Neural crest cell (in vitro differentiated cells): ENCODE data around the gene RBM22. TPM values are rescaled to one million over a fixed set of nuclear protein-coding genes. Genes with fewer than 3 reads are reported as not detected.
A peak's percentile ranks its signal among the peaks of the same experiment; 100 is the strongest.

Experiments
- DNase-seq: peaks from one replicate; pipeline ENCODE4 v3.0.0; 2021; ENCODE audit warnings: low read depth, mixed read lengths, low spot score
- H3K27ac Mint-ChIP-seq: one replicate; pipeline ENCODE4 v1.8.0; 2021; ENCODE audit warnings: mild to moderate bottlenecking, mixed read lengths; ENCODE audit not compliant: unreplicated experiment
- H3K27me3 Mint-ChIP-seq: 2 replicates; pipeline ENCODE4 v1.8.0; 2021; ENCODE audit warnings: low read depth, mild to moderate bottlenecking, mixed read lengths
- H3K36me3 Mint-ChIP-seq: 2 replicates; pipeline ENCODE4 v1.8.0; 2021; ENCODE audit warnings: low read depth, mild to moderate bottlenecking, mixed read lengths
- H3K4me1 Mint-ChIP-seq: 2 replicates; pipeline ENCODE4 v1.8.0; 2021; ENCODE audit warnings: mixed read lengths
- H3K4me3 Mint-ChIP-seq: one replicate; pipeline ENCODE4 v1.8.0; 2021; ENCODE audit warnings: mild to moderate bottlenecking, mixed read lengths
- H3K9me3 Mint-ChIP-seq: 2 replicates; pipeline ENCODE4 v1.8.0; 2021; ENCODE audit warnings: mixed read lengths
- total RNA-seq: library from RNA; stranded (reverse); gene quantifications from 2 replicates; pipeline ENCODE4 v1.2.1, GENCODE V29; 2021
- TF ChIP-seq, protein P1 (sequence below): fragments of 200-600 bp; sonication (generic); conservative IDR thresholded peaks from 2 replicates; pipeline ENCODE4 v1.5.0; 2021; ENCODE audit warnings: antibody characterized with exemption, mild to moderate bottlenecking

The RBM22 gene
- total RNA-seq, 1 donor from 2014 or later, result 64.6 TPM

DNA sequence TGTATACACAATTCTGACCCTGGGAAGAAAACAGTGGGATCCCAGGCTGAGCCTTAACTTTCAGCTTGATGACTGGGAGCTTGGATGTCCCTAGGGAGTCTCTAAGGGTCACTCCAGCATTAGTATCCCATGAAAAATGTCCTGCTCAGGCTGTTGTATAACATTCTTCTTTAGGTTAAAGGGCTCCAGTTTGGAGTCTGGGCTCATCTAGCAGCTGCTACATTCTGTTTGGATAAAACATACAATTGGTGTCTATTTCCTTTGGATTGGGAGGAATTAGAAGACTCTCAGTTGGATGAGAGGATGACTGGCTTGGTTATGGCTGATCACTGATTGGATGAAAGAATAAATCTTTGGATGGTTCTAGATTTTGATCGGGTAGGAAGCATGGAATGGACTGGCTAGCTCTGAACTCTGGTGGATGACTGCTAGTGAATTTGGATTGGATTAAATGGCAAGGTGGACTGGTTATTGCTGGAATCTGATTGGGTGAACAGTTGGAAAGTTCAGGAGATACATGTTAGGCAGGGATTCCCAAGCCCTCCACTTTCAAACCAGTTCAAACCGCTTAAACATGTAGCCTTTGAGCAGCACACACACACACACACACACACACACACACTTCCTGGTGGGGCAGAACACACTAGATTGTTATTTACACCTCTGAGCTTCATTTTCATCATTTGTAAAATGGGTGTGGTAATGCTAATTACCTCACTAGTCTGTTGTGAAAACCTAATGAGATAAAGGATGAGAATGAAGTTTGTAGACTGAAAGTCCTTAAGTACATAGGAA is 46.9 kb downstream of the RBM22 start:
- TF ChIP-seq, protein P1, sequence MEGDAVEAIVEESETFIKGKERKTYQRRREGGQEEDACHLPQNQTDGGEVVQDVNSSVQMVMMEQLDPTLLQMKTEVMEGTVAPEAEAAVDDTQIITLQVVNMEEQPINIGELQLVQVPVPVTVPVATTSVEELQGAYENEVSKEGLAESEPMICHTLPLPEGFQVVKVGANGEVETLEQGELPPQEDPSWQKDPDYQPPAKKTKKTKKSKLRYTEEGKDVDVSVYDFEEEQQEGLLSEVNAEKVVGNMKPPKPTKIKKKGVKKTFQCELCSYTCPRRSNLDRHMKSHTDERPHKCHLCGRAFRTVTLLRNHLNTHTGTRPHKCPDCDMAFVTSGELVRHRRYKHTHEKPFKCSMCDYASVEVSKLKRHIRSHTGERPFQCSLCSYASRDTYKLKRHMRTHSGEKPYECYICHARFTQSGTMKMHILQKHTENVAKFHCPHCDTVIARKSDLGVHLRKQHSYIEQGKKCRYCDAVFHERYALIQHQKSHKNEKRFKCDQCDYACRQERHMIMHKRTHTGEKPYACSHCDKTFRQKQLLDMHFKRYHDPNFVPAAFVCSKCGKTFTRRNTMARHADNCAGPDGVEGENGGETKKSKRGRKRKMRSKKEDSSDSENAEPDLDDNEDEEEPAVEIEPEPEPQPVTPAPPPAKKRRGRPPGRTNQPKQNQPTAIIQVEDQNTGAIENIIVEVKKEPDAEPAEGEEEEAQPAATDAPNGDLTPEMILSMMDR, result no peak
- H3K36me3 Mint-ChIP-seq, result no peaks in the 10 kb centered on the region

DNA sequence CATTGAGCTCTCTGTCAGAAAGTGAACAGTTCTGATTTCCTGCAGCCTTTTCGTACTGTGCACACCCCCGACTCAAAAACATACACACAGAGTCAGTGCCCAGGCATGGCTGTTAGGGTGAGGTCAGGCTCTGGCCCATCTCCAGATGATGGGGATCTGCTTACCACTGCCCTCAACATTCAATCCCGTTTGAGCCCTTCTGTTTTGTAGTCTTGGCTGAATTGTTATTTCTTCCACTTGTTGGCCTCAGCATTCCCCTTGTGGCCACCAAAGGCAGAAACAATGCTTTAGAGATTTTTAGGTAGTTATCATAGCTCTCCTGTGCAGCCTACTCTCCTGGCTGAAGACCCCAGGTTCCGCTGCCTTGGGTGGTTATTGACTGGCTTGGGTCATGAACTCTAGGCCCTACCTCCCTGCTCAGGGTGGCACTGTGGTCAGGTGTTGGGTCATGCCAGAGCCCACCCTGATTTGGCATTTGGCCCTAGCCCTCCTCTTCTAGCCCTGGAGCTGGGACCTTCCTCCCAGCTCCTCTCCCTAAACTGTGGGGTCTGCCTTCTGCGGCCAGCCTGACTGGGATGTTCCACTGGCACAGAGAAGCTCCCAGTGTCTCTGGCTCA is 47.6 kb downstream of the RBM22 start:
- Mint-ChIP-seq H3K27me3 (no peaks in the 10 kb centered on the region), H3K4me3 (no peak overlapping the region), H3K9me3 (no peaks in the 10 kb centered on the region), H3K27ac (no peak overlapping the region), H3K4me1 (peaks cover 30% of the 10 kb centered on the region), H3K36me3 (no peaks in the 10 kb centered on the region)
- TF ChIP-seq, protein P1, result no peak
- DNase-seq, result no peak

More for the DNA sequence above, 46.9 kb downstream of the RBM22 start:
- H3K4me3 Mint-ChIP-seq, result peak overlapping the region; percentile 13
- H3K9me3 Mint-ChIP-seq, result no peaks in the 10 kb centered on the region
- DNase-seq, result no peak
- peaks cover 30% of the 10 kb centered on the region for H3K4me1 Mint-ChIP-seq
- H3K27ac Mint-ChIP-seq, result no peak overlapping the region
- H3K27me3 Mint-ChIP-seq, result no peaks in the 10 kb centered on the region

DNA sequence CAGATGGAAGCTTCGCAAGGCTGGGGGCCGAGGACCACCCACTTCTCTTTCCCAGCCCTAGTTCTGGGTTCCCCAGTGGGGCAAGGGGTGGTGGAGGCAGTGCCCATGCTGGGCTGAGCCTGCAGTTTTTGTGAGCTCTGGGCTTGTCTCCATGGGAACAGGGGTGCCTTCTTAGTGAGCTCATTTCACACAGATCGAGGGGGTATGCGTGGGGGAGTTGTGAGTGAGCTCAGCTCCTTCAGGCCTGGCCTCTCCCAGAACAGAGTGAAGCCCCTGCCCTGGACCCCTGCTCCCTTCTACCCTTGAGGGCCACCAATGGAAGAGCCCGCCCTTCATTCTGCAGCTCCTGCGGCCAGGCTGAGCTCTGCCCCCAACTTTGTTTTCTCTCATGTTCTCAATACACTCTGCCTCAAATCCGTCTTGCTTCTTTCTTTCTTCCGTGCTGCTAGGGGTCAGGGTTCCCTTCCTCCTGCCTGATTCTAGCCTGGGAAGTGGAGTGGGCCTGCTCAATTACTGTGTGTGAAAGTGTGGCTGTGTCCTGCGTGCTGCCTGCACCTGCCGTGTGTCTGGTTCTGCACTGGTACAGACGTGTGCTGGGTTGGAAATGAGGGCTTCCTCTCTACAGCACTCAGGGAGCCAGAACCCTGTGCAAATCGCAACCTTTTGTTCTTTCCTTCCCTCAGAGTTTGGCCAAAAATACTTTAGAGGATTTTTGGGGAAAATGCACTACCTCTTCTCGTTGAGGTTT is 48.8 kb downstream of the RBM22 start:
- DNase-seq, result no peak
- no peaks in the 10 kb centered on the region for H3K36me3 Mint-ChIP-seq
- TF ChIP-seq, protein P1, result no peak
- H3K4me3 Mint-ChIP-seq, result no peak overlapping the region
- no peaks in the 10 kb centered on the region for H3K9me3 Mint-ChIP-seq
- peaks cover 21% of the 10 kb centered on the region for H3K4me1 Mint-ChIP-seq
- H3K27me3 Mint-ChIP-seq, result no peaks in the 10 kb centered on the region
- H3K27ac Mint-ChIP-seq, result peak overlapping the region; percentile 14

DNA sequence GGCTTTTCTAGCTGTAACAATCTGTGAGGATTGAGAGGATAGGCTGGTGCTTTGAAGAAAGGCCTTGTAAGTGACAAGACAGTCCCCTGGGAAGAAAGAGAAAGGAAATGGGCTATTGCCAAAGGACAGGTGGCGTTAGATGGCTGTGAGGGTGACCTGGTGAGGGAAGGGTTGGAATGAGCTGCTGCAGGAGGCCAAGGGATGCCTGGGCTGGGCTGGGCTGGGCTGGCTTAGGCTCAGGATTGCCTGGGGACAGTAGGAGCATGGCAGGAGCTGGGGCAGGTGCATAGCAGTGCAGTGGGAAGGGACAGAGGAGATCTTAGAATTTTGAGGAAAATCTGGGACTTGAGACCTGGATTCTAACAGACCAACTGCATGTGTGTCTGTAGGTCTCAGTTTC is 49.5 kb downstream of the RBM22 start:
- H3K36me3 Mint-ChIP-seq, result no peaks in the 10 kb centered on the region
- H3K27ac Mint-ChIP-seq, result no peak overlapping the region

More for the DNA sequence above, 49.5 kb downstream of the RBM22 start:
- Mint-ChIP-seq H3K27me3 (no peaks in the 10 kb centered on the region), H3K4me1 (peaks cover 21% of the 10 kb centered on the region), H3K9me3 (no peaks in the 10 kb centered on the region), H3K4me3 (peak overlapping the region; percentile 3)
- TF ChIP-seq, protein P1, result no peak
- DNase-seq, result no peak
